Stimulated activated naive CD8-positive, alpha-beta T cell treated with anti-CD3 and anti-CD28 coated beads, Interleukin-15, Interleukin-2, amounts not matched to agents 100 U/mL and 50 U/mL, for 24 hours (primary cell): ENCODE data around the gene CRYBG2.
A peak's percentile ranks its signal among the peaks of the same experiment; 100 is the strongest.

Experiments used
- ATAC-seq: fragments of 150-1000 bp; cut with Tn5 transposase; one replicate; pipeline ENCODE4 v1.10.0; 2021
- DNase-seq: peaks from one replicate; pipeline ENCODE4 v3.0.0; 2021

CRYBG2 gene

GRCh38 chr1:26281091-26281958 lies 72.6 kb downstream of the CRYBG2 start:
- DNase-seq (no peak), ATAC-seq (no peak)

GRCh38 chr1:26280333-26281042 lies 73.4 kb downstream of the CRYBG2 start:
- DNase-seq, result peak; percentile 48
- no peak for ATAC-seq

- ATAC-seq (peak; percentile 53), DNase-seq (peak; percentile 91)
Measured at GRCh38 chr1:26279456-26280332, 74.2 kb downstream of the CRYBG2 start, which contains the start of gene SH3BGRL3. SH3BGRL3 (plus strand) TSS chr1:26280086; CDS start chr1:26280156, 70 bp downstream.

- DNase-seq (peak; percentile 69), ATAC-seq (peak; percentile 41)
Measured at GRCh38 chr1:26278724-26279455, 75.0 kb downstream of the CRYBG2 start.

GRCh38 chr1:26278303-26278702 lies 75.6 kb downstream of the CRYBG2 start:
- DNase-seq (peak; percentile 43), ATAC-seq (no peak)

- DNase-seq (no peak), ATAC-seq (no peak)
Measured at GRCh38 chr1:26277719-26278118, 76.2 kb downstream of the CRYBG2 start.

- DNase-seq, result no peak
- no peak for ATAC-seq
Measured at GRCh38 chr1:26277261-26277661, 76.7 kb downstream of the CRYBG2 start.

- DNase-seq, result no peak
- ATAC-seq, result no peak
Measured at GRCh38 chr1:26276432-26276838, 77.5 kb downstream of the CRYBG2 start.

GRCh38 chr1:26275580-26276431 lies 78.1 kb downstream of the CRYBG2 start:
- DNase-seq, result peak; percentile 84
- ATAC-seq, result peak; percentile 73

GRCh38 chr1:26274801-26275425 lies 79.0 kb downstream of the CRYBG2 start:
- DNase-seq (peak; percentile 29), ATAC-seq (no peak)
